NCI-H2171 treated with DMSO at 0.1 percent for 48 hours (cell line): ENCODE results near the gene IL10RB.
"Not testable (repeated sequence)": the region's sequence is repeated elsewhere in the genome, so short reads cannot be mapped to it uniquely, and the experiment has no call there.

Experiments used
- DNase-seq: peaks from one replicate; lab custom pipeline; 2025; lab: John Stamatoyannopoulos, UW

Gene IL10RB

GRCh38 chr21:33266050-33266788, at the start of gene IL10RB:
IL10RB (plus strand) TSS chr21:33266367; CDS start chr21:33266466, 99 bp downstream.
- DNase-seq = peak; percentile 80

GRCh38 chr21:33217138-33217520, 49.0 kb upstream of the IL10RB start:
- DNase-seq = no peak

- no peak for DNase-seq
Measured at GRCh38 chr21:33219300-33219699, 46.9 kb upstream of the IL10RB start.

DNA sequence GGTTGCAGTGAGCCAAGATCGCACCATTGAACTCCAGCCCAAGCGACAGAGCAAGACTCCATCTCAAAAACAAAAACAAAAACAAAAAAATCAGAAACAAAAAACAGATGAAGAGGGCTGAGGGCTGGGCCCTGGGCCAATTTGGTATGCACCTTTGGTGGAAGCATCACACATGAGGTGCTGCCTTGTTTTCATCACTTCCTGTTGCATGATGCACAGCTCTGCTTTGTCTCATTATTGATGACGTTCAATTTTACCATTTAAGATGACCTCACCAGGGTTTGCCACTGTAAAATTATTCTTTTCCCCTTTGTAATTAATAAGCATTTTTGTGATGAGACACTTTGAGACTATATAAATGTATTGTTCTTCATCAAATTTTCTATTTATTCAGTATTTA, 46.2 kb upstream of the IL10RB start:
- DNase-seq = no peak

GRCh38 chr21:33225376-33225775, 40.8 kb upstream of the IL10RB start:
- not testable (repeated sequence) for DNase-seq

GRCh38 chr21:33228455-33228854, 37.7 kb upstream of the IL10RB start:
- no peak for DNase-seq

- peak; percentile 56 for DNase-seq
Measured at GRCh38 chr21:33229099-33229783, 36.9 kb upstream of the IL10RB start.

DNA sequence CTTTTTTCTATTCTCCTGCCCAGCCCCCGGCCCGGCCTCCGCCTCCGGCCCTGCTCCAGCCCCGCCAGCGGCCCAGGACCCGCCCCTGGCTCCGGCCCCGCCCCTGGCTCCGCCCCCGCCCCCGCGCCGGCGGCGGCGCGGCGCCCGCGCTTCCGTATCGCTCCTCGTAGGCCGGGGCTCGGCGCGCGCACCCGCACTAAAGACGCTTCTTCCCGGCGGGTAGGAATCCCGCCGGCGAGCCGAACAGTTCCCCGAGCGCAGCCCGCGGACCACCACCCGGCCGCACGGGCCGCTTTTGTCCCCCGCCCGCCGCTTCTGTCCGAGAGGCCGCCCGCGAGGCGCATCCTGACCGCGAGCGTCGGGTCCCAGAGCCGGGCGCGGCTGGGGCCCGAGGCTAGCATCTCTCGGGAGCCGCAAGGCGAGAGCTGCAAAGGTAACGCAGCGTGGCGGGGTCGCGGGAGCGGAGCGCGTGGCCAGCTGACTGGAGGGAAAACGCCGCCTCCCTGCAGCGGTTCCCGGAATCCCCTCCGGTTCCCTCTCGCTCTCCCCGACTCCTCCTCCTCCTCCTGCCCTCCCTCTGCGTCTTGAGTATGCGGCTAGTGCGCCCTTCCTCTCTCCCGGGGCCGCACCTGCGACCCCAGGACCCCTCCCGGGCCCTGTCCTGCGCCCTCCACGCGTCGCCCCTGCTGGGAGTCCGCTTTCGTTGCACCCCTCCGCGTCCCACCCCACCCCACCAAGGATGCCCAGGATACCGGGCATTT, 36.2 kb upstream of the IL10RB start, which contains the start of gene IFNAR2:
IFNAR2 (plus strand) TSS at position 155 of the 761 bp plus-strand sequence. CDS start 11,985 bp downstream, outside the sequence.
- peak; percentile 46 for DNase-seq

DNA sequence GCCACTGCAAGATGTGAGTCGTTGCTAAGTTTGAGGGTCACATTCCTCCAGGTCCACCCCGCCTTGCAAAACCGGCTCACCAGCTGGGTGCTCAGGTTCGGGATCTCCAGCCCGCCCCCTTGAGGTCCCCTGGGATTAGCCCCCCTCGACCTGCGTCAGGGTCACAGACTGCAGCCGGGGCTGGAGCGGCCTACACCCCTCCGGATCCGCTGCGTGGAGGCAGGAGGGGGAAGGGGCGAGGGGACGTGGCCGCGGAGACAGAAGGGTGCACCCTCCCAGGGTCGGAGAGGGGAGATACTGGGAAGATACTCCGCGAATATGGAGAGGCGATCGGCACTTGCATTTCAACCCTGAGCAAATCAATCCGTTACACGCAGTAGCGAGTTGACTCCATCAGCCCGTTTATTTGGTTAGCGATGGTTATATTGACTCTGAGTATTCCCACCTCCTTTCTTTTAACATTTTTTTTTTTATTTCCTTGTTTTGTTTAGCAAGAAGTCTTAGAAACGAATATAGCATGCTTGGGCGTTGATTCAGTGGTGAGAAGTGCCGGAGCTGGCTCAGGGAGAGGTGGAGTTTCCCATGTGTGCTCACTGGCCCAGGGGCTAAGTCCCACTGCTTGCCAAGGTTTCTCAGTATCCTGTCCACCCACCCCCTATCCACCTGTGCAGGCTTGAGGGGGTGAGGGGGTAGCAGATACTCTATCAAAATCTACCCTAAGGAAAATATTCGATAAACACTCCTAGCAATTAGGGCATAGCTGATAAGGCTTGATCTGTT, 35.4 kb upstream of the IL10RB start:
- DNase-seq = peak; percentile 46

- DNase-seq = no peak
Measured at GRCh38 chr21:33231526-33231925, 34.6 kb upstream of the IL10RB start.

DNA sequence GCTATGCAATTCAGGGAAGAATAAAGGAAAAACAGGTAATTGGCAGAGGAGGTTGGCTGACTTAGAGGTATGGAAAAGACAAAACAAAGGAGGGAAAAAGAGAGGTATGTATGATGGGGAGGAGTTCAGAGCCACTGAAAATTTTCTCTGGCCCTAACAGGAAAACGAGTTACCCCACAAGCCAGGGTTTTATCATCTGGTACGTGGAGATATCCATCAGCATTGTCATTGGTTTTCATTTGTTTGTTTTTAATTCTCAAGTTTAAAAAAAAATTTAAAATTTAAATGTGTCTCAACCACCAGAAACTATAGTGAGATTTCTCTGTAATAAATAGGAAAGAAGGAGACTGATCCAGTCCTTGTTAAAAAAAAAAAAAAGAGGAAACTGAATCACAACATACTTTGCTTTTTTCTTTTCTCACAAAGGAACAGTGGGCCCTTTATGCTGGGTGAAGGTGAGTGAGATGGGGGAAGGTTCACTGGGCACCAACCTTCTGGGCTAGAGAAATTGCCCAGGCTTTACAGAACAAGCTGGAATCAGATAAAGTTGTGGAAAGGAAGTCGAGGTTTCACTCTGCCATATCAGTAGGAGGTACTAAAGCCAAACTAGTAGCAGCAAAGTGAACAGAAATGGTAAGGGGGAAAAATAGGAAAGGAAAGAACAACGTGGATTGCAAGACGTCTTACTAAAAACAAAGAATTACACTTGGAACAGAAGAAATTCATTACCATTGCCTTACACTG, 33.7 kb upstream of the IL10RB start:
- DNase-seq = no peak

DNA sequence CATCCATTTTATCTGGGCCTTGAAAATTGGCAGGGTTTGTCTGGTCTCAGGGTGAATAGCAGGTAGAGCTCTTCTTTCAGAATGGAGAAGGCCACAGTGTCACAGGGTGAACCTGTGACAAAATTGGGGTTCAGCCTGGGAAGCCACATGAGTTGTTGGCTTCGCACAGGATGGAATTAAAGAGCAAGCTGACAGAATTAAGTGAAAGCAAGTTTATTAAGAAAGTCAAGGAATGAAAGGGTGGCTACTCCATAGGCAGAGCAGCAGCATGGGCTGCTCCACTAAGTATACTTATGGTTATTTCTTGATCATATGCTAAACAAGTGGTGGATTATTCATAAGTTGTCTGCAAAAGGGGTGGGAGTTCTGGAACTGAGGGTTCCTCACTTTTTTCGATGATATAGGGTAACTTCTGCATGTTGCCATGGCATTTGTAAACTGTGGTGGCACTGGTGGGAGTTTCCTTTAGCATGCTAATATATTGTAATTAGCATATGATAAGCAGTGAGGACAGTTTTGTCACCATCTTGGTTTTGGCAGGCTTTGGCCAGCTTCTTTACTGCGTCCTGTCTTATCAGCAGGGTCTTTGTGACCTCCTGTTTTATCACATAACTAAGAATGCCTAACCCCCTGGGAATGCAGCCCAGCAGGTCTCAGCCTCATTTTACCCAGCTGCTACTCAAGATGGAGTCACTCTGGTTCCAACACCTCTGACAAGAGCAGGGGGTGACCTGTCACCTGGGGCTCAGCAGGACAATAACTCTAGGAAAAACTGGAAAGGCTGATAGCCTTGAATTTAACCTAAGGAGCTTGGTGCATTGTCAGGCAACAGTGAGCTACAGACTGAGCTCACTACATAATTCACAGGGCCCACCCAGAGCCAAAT, 31.3 kb upstream of the IL10RB start:
- DNase-seq = no peak

- DNase-seq = no peak
Measured at GRCh38 chr21:33236013-33236686, 30.0 kb upstream of the IL10RB start.

DNA sequence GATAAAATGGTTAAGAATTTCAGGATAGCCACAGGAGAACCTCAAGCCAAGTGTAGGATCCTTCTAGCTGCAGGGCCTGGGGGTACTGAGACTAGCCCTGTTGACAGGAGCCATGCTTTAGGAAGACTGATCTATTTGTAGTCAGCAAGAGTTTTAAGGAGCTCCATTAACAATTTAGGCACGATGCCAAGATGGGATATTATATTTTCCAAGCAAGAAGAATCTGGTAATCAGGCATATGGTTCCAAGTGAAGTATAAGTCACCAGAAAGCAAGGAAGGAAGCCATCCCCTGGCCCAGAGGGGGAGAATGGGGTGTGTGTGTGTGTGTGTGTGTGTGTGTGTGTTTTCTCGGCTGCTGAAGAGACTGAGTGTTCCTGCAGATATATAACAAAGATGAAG, 29.4 kb upstream of the IL10RB start:
- peak; percentile 78 for DNase-seq

- DNase-seq = no peak
Measured at GRCh38 chr21:33237486-33237885, 28.7 kb upstream of the IL10RB start.

- no peak for DNase-seq
Measured at GRCh38 chr21:33238146-33238545, 28.0 kb upstream of the IL10RB start.

- no peak for DNase-seq
Measured at GRCh38 chr21:33238565-33239255, 27.5 kb upstream of the IL10RB start.

DNA sequence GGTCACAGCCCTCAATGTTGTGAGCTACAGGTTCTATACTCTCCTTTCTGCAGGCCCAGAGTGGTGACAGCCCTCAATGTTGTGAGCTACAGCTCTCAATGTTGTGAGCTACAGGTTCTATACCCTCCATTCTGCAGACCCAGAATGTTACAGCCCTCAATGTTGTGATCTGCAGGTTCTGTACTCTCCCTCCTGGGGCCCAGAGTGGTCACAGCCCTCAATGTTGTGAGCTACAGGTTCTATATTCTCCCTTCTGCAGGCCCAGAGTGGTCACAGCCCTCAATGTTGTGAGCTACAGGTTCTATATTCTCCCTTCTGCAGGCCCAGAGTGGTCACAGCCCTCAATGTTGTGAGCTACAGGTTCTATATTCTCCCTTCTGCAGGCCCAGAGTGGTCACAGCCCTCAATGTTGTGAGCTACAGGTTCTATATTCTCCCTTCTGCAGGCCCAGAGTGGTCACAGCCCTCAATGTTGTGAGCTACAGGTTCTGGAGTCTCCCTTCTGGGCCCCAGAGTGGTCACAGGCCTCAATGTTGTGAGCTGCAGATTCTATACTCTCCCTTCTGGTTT, 26.5 kb upstream of the IL10RB start:
- not testable (repeated sequence) for DNase-seq

- no peak for DNase-seq
Measured at GRCh38 chr21:33240404-33240803, 25.8 kb upstream of the IL10RB start.
